B cell (primary cell): ENCODE measurements around the gene CRBN.

Experiments
- CTCF ChIP-seq: fragments of 200-600 bp; IDR thresholded peaks from one replicate; pipeline ENCODE4 v1.8.0; 2022; ENCODE audit warnings: antibody characterized with exemption, mild to moderate bottlenecking
- EZH2 ChIP-seq: IDR thresholded peaks from 2 replicates; pipeline ENCODE4 v1.6.1; 2012; ENCODE audit warnings: borderline replicate concordance, low read depth, mild to moderate bottlenecking, moderate library complexity, low read length; ENCODE audit not compliant: insufficient read depth, poor library complexity, severe bottlenecking

- TF ChIP-seq CTCF (no peak), EZH2 (no peak)
Measured at GRCh38 chr3:3110749-3111361, 68.6 kb downstream of the CRBN start.
